Measurements from ENCODE around the gene LHX4. TPM values are rescaled to one million over a fixed set of nuclear protein-coding genes. Genes with fewer than 3 reads are reported as not detected.
A peak's percentile ranks its signal among the peaks of the same experiment; 100 is the strongest.

LHX4 gene
- total and polyA plus RNA-seq, 2 of the 13 experiments (the other 11 are each of a cell fraction or from before 2014, with no cell fraction given): 0.03 to 0.07 TPM

- no peak for TF ChIP-seq TFDP1 (CRISPR knock-in tag; IDR thresholded peaks at IDR 0.05; ENCODE audit: borderline replicate concordance)
- TF ChIP-seq CSRNP1 (CRISPR knock-in tag; IDR thresholded peaks at IDR 0.05): no peak
- TF ChIP-seq BCL6 (CRISPR knock-in tag; IDR thresholded peaks at IDR 0.05): peak; percentile 64; the same call in 1 of the 2 replicates
- TF ChIP-seq RFX1 (IDR thresholded peaks at IDR 0.05): no peak
- no peak for TF ChIP-seq PITX1 (CRISPR knock-in tag; IDR thresholded peaks at IDR 0.05)
- no peak for TF ChIP-seq NR0B2 (CRISPR knock-in tag; IDR thresholded peaks at IDR 0.05)
- TF ChIP-seq NR2F2 (IDR thresholded peaks at IDR 0.05; ENCODE audit: borderline replicate concordance, low read depth): peak; percentile 38; the same call in 1 of the 2 replicates
- TF ChIP-seq NCOR1 (IDR thresholded peaks at IDR 0.05; ENCODE audit: borderline replicate concordance, low read length): peak; percentile 76; the same call in 1 of the 2 replicates
- TF ChIP-seq ZNF784 (CRISPR knock-in tag; IDR thresholded peaks at IDR 0.05; ENCODE audit: borderline replicate concordance): no peak
- TF ChIP-seq STAT6 (CRISPR knock-in tag; IDR thresholded peaks at IDR 0.05; ENCODE audit: borderline replicate concordance): no peak
- TF ChIP-seq RXRA (CRISPR knock-in tag; IDR thresholded peaks at IDR 0.05): peak; percentile 90
- TF ChIP-seq ZMAT5 (CRISPR knock-in tag; IDR thresholded peaks at IDR 0.05; ENCODE audit: borderline replicate concordance, low read depth): no peak
- TF ChIP-seq CEBPG (CRISPR knock-in tag; IDR thresholded peaks at IDR 0.05): 0 out of 2 replicates have a peak, but pooled peaks have one; percentile 4
- peak; percentile 35; the same call in 1 of the 2 replicates for TF ChIP-seq HNF4A (CRISPR knock-in tag; IDR thresholded peaks at IDR 0.05)
- no peak for TF ChIP-seq TAF15 (IDR thresholded peaks at IDR 0.05; ENCODE audit: low read depth, low read length, poor library complexity, severe bottlenecking)
- peak in 1 of 2 experiments; percentile 60; a peak in 1 of 4 replicates for TF ChIP-seq NR2F1 (CRISPR knock-in tag; IDR thresholded peaks at IDR 0.05)
- no peak for TF ChIP-seq ZBTB4 (CRISPR knock-in tag; IDR thresholded peaks at IDR 0.05; ENCODE audit: borderline replicate concordance)
Measured at GRCh38 chr1:180270530-180271271, 40.6 kb downstream of the LHX4 start (continued).
